Breast epithelium (tissue), 3 donors: ENCODE data around the gene PRPF6.

Experiments used
- POLR2A ChIP-seq: fragments of 450-650 bp; IDR thresholded peaks from one replicate; pipeline ENCODE4 v1.6.1; 2016; ENCODE audit warnings: antibody characterized with exemption, mild to moderate bottlenecking, moderate library complexity
- POLR2AphosphoS5 ChIP-seq, 3 donors: sonication (generic); formaldehyde crosslinking; IDR thresholded peaks; one replicate each; pipeline ENCODE4 v1.6.1; 2017; ENCODE audit warnings: antibody characterized with exemption in 3 of 3
- TF ChIP-seq, protein P1 (sequence below), 3 donors: fragments of 450-650 bp; IDR thresholded peaks; one replicate each; pipeline ENCODE4 v1.5.1; 2016 to 2017; ENCODE audit warnings: antibody characterized with exemption in 3 of 3, mild to moderate bottlenecking in 3 of 3, moderate library complexity in 3 of 3

DNA sequence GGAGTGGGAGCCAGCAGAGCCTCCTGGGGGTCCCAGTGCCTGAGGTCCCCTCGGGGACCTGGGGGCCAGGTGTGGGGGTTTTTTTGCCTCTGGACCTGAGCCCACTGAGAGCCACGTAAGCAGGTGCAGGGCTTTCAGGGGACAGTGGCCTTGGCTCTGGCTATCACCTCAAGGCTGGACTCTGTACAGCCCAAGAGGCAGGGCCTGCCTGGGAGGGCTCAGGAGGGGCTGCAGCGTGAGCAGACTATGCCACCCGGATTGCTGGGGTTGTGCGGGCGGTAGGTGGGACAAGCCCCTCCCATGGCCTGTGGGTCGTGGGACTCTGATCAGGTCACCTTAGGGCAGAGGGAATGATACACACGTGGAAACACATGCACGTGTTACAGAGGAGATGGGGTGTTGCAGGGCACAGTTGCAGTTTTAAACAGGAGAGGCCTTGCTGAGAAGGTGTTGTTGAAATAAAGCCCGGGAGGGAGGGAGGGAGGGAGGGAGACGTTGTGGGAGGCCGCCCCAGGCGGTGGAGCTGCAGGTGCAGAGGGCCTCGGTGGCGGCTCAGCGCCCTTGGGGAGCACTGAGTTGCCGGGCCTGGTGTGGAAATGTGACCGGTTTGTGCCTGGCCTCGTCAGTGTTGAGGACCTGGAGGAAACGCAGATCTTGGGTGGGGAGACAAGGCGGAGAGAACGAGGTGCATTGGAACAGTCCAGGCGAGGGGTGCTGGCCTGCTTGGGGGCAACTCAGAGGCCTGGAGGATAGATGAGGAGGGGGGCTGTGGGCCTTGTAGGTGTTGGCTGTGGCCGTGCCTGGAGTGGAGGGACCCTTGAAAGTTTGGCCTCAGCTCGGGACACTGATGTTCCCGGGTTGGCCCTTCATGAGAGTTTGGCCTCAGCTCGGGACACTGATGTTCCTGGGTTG is 84.4 kb downstream of the PRPF6 start:
- TF ChIP-seq, protein P1, sequence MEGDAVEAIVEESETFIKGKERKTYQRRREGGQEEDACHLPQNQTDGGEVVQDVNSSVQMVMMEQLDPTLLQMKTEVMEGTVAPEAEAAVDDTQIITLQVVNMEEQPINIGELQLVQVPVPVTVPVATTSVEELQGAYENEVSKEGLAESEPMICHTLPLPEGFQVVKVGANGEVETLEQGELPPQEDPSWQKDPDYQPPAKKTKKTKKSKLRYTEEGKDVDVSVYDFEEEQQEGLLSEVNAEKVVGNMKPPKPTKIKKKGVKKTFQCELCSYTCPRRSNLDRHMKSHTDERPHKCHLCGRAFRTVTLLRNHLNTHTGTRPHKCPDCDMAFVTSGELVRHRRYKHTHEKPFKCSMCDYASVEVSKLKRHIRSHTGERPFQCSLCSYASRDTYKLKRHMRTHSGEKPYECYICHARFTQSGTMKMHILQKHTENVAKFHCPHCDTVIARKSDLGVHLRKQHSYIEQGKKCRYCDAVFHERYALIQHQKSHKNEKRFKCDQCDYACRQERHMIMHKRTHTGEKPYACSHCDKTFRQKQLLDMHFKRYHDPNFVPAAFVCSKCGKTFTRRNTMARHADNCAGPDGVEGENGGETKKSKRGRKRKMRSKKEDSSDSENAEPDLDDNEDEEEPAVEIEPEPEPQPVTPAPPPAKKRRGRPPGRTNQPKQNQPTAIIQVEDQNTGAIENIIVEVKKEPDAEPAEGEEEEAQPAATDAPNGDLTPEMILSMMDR (IDR thresholded peaks at IDR 0.05) = no peak
- no peak for TF ChIP-seq POLR2AphosphoS5 (IDR thresholded peaks at IDR 0.05)
- TF ChIP-seq POLR2A = no peak
